WTC11 (cell line): ENCODE results near the gene PPP1R10. TPM values are rescaled to one million over a fixed set of nuclear protein-coding genes. Genes with fewer than 3 reads are reported as not detected.

ENCODE experiments used
- ATAC-seq: fragments of 200-7000 bp; cut with Tn5 transposase; 2 replicates; pipeline ENCODE4 v1.10.0; 2021; ENCODE audit warnings: mild to moderate bottlenecking, moderate library complexity
- CTCF ChIA-PET: fragments of 300-600 bp; sonication (Branson Sonifier 250); formaldehyde crosslinking; loops from one replicate; lab custom pipeline; 2021; ENCODE audit warnings: antibody characterized with exemption; lab: Charles Lee
- POLR2A ChIA-PET: fragments of 350-600 bp; sonication (Branson Sonifier 250); formaldehyde crosslinking; loops from one replicate; lab custom pipeline; 2021; ENCODE audit warnings: antibody characterized with exemption; lab: Charles Lee
- DNase-seq: peaks from one replicate; pipeline ENCODE4 v3.0.0; 2021; ENCODE audit warnings: low spot score
- H3K27ac Mint-ChIP-seq: 2 replicates; pipeline ENCODE4 v1.8.0; 2021; ENCODE audit warnings: mixed read lengths
- H3K27me3 Mint-ChIP-seq: 2 replicates; pipeline ENCODE4 v1.8.0; 2021; ENCODE audit warnings: low read depth, mild to moderate bottlenecking, moderate library complexity, mixed read lengths
- H3K36me3 Mint-ChIP-seq: 2 replicates; pipeline ENCODE4 v1.8.0; 2021; ENCODE audit warnings: mixed read lengths
- H3K4me1 Mint-ChIP-seq: 2 replicates; pipeline ENCODE4 v1.8.0; 2022; ENCODE audit warnings: mixed read lengths
- H3K4me3 Mint-ChIP-seq: 2 replicates; pipeline ENCODE4 v1.8.0; 2021; ENCODE audit warnings: mild to moderate bottlenecking, moderate library complexity, mixed read lengths
- H3K9me3 Mint-ChIP-seq: 2 replicates; pipeline ENCODE4 v1.8.0; 2021; ENCODE audit warnings: mixed read lengths
- CBFB ChIP-seq: sonication (generic); formaldehyde crosslinking; IDR thresholded peaks from 2 replicates; pipeline ENCODE4 v1.8.1; 2022; ENCODE audit warnings: mild to moderate bottlenecking, low read depth, missing genetic modification reagents
- CREB1 ChIP-seq: sonication (generic); formaldehyde crosslinking; IDR thresholded peaks from 2 replicates; pipeline ENCODE4 v1.8.0; 2023; ENCODE audit warnings: mild to moderate bottlenecking, missing genetic modification reagents
- EMX1 ChIP-seq: fragments of 250-450 bp; sonication (Bioruptor Pico); IDR thresholded peaks from 2 replicates; pipeline ENCODE4 v1.8.0; 2021; ENCODE audit warnings: mild to moderate bottlenecking
- FOXJ3 ChIP-seq: sonication (generic); formaldehyde crosslinking; IDR thresholded peaks from 2 replicates; pipeline ENCODE4 v1.9.0; 2021; ENCODE audit warnings: missing genetic modification reagents, mild to moderate bottlenecking, borderline replicate concordance
- FOXK1 ChIP-seq: sonication (generic); formaldehyde crosslinking; IDR thresholded peaks from 2 replicates; pipeline ENCODE4 v1.8.0; 2022; ENCODE audit warnings: mild to moderate bottlenecking, moderate library complexity, missing genetic modification reagents
- FOXP1 ChIP-seq: sonication (generic); formaldehyde crosslinking; IDR thresholded peaks from 2 replicates; pipeline ENCODE4 v1.8.0; 2022; ENCODE audit warnings: missing genetic modification reagents, mild to moderate bottlenecking, moderate library complexity, borderline replicate concordance
- GRHL2 ChIP-seq: fragments of 250-450 bp; sonication (Bioruptor Pico); IDR thresholded peaks from 2 replicates; pipeline ENCODE4 v1.8.0; 2022; ENCODE audit warnings: mild to moderate bottlenecking, moderate library complexity; ENCODE audit not compliant: insufficient replicate concordance, severe bottlenecking
- NR1H2 ChIP-seq: sonication (generic); formaldehyde crosslinking; IDR thresholded peaks from 2 replicates; pipeline ENCODE4 v1.9.0; 2021; ENCODE audit warnings: mild to moderate bottlenecking, moderate library complexity, missing genetic modification reagents
- PRRX2 ChIP-seq: fragments of 250-450 bp; sonication (Bioruptor Pico); IDR thresholded peaks from 2 replicates; pipeline ENCODE4 v1.8.0; 2021; ENCODE audit warnings: mild to moderate bottlenecking
- TEAD4 ChIP-seq: sonication (generic); formaldehyde crosslinking; IDR thresholded peaks from 2 replicates; pipeline ENCODE4 v1.8.0; 2022; ENCODE audit warnings: mild to moderate bottlenecking, missing genetic modification reagents
- ZNF416 ChIP-seq: fragments of 250-450 bp; sonication (Bioruptor Pico); IDR thresholded peaks from 2 replicates; pipeline ENCODE4 v1.9.0; 2021; ENCODE audit warnings: mild to moderate bottlenecking, inconsistent platforms
- ZNF671 ChIP-seq: fragments of 250-450 bp; sonication (Bioruptor Pico); IDR thresholded peaks from 2 replicates; pipeline ENCODE4 v1.8.0; 2021; ENCODE audit warnings: mild to moderate bottlenecking
- total RNA-seq: library from RNA; stranded (reverse); gene quantifications from 3 replicates; pipeline ENCODE4 v1.2.3, GENCODE V29; 2021
- TF ChIP-seq, protein P1 (sequence below): sonication (generic); formaldehyde crosslinking; IDR thresholded peaks from 2 replicates; pipeline ENCODE4 v1.8.1; 2023; ENCODE audit warnings: mild to moderate bottlenecking, missing genetic modification reagents
- TF ChIP-seq, protein P2 (sequence below): sonication (generic); formaldehyde crosslinking; IDR thresholded peaks from 2 replicates; pipeline ENCODE4 v1.8.0; 2022; ENCODE audit warnings: mild to moderate bottlenecking, missing genetic modification reagents
- TF ChIP-seq, protein P3 (sequence below): sonication (generic); formaldehyde crosslinking; IDR thresholded peaks from 2 replicates; pipeline ENCODE4 v1.8.1; 2023; ENCODE audit warnings: mild to moderate bottlenecking, missing genetic modification reagents, borderline replicate concordance
- TF ChIP-seq, protein P4 (sequence below): sonication (generic); formaldehyde crosslinking; IDR thresholded peaks from 2 replicates; pipeline ENCODE4 v1.8.1; 2023; ENCODE audit warnings: mild to moderate bottlenecking, missing genetic modification reagents, moderate library complexity
- TF ChIP-seq, protein P5 (sequence below): fragments of 250-450 bp; sonication (Bioruptor Pico); conservative IDR thresholded peaks from 2 replicates; pipeline ENCODE4 v1.9.0; 2021; ENCODE audit warnings: mild to moderate bottlenecking
- TF ChIP-seq, protein P6 (sequence below): sonication (generic); formaldehyde crosslinking; IDR thresholded peaks from 2 replicates; pipeline ENCODE4 v1.8.0; 2022; ENCODE audit warnings: mild to moderate bottlenecking, missing genetic modification reagents
- TF ChIP-seq, protein P7 (sequence below): sonication (generic); formaldehyde crosslinking; IDR thresholded peaks from 2 replicates; pipeline ENCODE4 v1.8.0; 2022; ENCODE audit warnings: mild to moderate bottlenecking, missing genetic modification reagents
- TF ChIP-seq, protein P8 (sequence below): fragments of 250-450 bp; sonication (Bioruptor Pico); IDR thresholded peaks from 2 replicates; pipeline ENCODE4 v1.8.0; 2021; ENCODE audit warnings: mild to moderate bottlenecking

The PPP1R10 gene
- total RNA-seq, 1 experiment from 2014 or later = 83.1 TPM

DNA sequence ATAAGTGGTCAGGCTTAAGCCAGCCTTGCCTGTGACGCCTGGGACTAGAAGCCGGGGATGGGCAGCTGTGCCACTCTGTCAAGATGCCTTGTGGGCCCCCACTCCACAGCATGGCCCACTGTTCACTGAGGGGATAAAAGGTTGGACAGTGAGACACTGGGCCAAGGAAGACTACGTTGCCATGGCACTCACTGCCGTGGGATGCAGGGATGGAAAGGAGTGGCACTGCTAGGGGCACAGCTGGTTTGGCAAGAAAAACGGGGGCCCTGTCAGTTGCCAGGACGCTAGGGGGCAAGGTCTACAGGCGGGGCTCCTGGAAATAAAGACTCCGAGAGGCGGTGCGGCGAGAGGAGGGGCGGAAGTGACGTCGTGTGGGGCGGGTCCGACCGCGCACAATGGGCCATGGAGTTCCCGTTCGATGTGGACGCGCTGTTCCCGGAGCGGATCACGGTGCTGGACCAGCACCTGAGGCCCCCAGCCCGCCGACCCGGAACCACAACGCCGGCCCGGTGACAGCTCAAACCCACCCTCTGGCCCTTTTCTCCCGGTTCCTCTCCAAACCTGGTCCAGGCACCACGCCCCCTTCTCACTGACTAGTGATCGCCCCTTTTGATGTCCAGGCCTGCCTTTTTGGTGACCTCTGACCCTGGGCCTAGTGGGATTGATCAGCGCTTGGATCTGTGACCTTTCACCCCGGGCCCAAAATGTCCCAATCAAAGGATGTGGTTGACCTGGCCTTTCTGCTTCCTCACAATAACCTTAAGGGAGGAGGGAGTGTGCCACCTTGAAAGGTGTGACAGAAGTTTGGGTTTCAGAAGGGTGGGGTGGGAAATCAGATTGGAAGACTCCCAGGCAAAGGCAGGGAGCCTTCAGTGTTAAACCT lies 9.7 kb upstream of the PPP1R10 start, which contains the start of gene ATAT1:
ATAT1 (plus strand) TSS at position 391 of the 883 bp plus-strand sequence.
- Mint-ChIP-seq H3K9me3 (no peaks in the 10 kb centered on the region), H3K27ac (peak within 1 kb of the TSS; percentile 94), H3K4me1 (peaks cover 14% of the 10 kb centered on the region), H3K27me3 (no peaks in the 10 kb centered on the region), H3K36me3 (peaks cover 64% of the 10 kb centered on the region), H3K4me3 (peak within 1 kb of the TSS; percentile 89)
- ChIA-PET POLR2A (interaction anchor here (1.2 kb wide), 1 partner anchor 12 kb away, joined by 7 read pairs; no protein-coding TSS in a partner anchor), CTCF (interaction anchor here (0.6 to 1.4 kb wide), 7 partner anchors 9 to 104 kb away, joined by 3 to 6 read pairs (median 4); partner anchors contain the start of genes DHX16, MRPS18B and PPP1R10)
- ATAC-seq (peak; percentile 97), DNase-seq (peak; percentile 88)
- TF ChIP-seq, protein P1, sequence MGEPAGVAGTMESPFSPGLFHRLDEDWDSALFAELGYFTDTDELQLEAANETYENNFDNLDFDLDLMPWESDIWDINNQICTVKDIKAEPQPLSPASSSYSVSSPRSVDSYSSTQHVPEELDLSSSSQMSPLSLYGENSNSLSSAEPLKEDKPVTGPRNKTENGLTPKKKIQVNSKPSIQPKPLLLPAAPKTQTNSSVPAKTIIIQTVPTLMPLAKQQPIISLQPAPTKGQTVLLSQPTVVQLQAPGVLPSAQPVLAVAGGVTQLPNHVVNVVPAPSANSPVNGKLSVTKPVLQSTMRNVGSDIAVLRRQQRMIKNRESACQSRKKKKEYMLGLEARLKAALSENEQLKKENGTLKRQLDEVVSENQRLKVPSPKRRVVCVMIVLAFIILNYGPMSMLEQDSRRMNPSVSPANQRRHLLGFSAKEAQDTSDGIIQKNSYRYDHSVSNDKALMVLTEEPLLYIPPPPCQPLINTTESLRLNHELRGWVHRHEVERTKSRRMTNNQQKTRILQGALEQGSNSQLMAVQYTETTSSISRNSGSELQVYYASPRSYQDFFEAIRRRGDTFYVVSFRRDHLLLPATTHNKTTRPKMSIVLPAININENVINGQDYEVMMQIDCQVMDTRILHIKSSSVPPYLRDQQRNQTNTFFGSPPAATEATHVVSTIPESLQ (CRISPR knock-in tag) = no peak
- TF ChIP-seq, protein P2, sequence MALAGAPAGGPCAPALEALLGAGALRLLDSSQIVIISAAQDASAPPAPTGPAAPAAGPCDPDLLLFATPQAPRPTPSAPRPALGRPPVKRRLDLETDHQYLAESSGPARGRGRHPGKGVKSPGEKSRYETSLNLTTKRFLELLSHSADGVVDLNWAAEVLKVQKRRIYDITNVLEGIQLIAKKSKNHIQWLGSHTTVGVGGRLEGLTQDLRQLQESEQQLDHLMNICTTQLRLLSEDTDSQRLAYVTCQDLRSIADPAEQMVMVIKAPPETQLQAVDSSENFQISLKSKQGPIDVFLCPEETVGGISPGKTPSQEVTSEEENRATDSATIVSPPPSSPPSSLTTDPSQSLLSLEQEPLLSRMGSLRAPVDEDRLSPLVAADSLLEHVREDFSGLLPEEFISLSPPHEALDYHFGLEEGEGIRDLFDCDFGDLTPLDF (CRISPR knock-in tag) = no peak; the same call in 1 of the 2 replicates
- TF ChIP-seq TEAD4 (CRISPR knock-in tag) (no peak), CBFB (CRISPR knock-in tag) (no peak), FOXP1 (CRISPR knock-in tag) (peak; percentile 67; the same call in 1 of the 2 replicates), PRRX2 (CRISPR knock-in tag) (peak; percentile 85), FOXJ3 (no peak), CREB1 (CRISPR knock-in tag) (0 out of 2 replicates have a peak, but pooled peaks have one; percentile 67), ZNF416 (CRISPR knock-in tag) (0 out of 2 replicates have a peak, but pooled peaks have one; percentile 21), NR1H2 (CRISPR knock-in tag) (no peak), FOXK1 (CRISPR knock-in tag) (peak; percentile 78), GRHL2 (CRISPR knock-in tag) (no peak), EMX1 (peak; percentile 89), ZNF671 (CRISPR knock-in tag) (0 out of 2 replicates have a peak, but pooled peaks have one; percentile 46)
- TF ChIP-seq, protein P3, sequence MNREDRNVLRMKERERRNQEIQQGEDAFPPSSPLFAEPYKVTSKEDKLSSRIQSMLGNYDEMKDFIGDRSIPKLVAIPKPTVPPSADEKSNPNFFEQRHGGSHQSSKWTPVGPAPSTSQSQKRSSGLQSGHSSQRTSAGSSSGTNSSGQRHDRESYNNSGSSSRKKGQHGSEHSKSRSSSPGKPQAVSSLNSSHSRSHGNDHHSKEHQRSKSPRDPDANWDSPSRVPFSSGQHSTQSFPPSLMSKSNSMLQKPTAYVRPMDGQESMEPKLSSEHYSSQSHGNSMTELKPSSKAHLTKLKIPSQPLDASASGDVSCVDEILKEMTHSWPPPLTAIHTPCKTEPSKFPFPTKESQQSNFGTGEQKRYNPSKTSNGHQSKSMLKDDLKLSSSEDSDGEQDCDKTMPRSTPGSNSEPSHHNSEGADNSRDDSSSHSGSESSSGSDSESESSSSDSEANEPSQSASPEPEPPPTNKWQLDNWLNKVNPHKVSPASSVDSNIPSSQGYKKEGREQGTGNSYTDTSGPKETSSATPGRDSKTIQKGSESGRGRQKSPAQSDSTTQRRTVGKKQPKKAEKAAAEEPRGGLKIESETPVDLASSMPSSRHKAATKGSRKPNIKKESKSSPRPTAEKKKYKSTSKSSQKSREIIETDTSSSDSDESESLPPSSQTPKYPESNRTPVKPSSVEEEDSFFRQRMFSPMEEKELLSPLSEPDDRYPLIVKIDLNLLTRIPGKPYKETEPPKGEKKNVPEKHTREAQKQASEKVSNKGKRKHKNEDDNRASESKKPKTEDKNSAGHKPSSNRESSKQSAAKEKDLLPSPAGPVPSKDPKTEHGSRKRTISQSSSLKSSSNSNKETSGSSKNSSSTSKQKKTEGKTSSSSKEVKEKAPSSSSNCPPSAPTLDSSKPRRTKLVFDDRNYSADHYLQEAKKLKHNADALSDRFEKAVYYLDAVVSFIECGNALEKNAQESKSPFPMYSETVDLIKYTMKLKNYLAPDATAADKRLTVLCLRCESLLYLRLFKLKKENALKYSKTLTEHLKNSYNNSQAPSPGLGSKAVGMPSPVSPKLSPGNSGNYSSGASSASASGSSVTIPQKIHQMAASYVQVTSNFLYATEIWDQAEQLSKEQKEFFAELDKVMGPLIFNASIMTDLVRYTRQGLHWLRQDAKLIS (CRISPR knock-in tag) = no peak
- TF ChIP-seq, protein P4, sequence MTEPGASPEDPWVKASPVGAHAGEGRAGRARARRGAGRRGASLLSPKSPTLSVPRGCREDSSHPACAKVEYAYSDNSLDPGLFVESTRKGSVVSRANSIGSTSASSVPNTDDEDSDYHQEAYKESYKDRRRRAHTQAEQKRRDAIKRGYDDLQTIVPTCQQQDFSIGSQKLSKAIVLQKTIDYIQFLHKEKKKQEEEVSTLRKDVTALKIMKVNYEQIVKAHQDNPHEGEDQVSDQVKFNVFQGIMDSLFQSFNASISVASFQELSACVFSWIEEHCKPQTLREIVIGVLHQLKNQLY (CRISPR knock-in tag) = no peak
- TF ChIP-seq, protein P5, sequence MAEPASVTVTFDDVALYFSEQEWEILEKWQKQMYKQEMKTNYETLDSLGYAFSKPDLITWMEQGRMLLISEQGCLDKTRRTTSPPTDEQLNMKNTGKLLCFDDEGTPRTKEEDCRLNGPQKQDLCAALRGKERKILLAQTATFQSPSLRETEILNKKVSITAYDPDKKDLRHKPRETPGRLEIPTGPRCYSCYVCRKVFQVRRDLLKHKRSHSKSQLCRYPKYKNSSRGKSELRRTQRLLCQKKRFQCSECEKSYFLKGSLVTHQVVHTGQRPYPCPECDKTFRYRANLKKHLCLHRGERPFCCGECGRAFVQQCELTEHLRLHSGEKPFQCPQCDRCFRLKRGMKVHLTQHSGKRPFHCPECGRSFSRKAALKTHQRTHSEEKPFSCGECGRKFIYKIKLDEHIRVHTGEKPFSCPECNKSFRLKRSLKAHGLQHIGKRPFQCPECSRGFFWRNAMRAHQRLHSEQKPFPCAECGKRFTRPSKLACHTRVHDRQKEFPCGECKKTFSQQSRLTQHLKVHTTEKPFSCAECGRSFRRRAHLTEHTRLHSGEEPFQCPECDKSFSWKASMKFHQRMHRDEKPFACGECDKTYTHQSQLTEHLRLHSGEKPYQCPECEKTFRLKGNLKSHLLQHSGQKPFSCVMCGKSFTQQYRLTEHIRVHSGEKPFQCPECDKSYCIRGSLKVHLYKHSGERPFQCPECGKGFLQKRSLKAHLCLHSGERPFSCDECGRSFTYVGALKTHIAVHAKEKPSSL = peak; percentile 73
- TF ChIP-seq, protein P6, sequence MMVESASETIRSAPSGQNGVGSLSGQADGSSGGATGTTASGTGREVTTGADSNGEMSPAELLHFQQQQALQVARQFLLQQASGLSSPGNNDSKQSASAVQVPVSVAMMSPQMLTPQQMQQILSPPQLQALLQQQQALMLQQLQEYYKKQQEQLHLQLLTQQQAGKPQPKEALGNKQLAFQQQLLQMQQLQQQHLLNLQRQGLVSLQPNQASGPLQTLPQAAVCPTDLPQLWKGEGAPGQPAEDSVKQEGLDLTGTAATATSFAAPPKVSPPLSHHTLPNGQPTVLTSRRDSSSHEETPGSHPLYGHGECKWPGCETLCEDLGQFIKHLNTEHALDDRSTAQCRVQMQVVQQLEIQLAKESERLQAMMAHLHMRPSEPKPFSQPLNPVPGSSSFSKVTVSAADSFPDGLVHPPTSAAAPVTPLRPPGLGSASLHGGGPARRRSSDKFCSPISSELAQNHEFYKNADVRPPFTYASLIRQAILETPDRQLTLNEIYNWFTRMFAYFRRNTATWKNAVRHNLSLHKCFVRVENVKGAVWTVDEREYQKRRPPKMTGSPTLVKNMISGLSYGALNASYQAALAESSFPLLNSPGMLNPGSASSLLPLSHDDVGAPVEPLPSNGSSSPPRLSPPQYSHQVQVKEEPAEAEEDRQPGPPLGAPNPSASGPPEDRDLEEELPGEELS = peak; percentile 65
- TF ChIP-seq, protein P7, sequence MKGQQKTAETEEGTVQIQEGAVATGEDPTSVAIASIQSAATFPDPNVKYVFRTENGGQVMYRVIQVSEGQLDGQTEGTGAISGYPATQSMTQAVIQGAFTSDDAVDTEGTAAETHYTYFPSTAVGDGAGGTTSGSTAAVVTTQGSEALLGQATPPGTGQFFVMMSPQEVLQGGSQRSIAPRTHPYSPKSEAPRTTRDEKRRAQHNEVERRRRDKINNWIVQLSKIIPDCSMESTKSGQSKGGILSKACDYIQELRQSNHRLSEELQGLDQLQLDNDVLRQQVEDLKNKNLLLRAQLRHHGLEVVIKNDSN (CRISPR knock-in tag) = no peak
- TF ChIP-seq, protein P8, sequence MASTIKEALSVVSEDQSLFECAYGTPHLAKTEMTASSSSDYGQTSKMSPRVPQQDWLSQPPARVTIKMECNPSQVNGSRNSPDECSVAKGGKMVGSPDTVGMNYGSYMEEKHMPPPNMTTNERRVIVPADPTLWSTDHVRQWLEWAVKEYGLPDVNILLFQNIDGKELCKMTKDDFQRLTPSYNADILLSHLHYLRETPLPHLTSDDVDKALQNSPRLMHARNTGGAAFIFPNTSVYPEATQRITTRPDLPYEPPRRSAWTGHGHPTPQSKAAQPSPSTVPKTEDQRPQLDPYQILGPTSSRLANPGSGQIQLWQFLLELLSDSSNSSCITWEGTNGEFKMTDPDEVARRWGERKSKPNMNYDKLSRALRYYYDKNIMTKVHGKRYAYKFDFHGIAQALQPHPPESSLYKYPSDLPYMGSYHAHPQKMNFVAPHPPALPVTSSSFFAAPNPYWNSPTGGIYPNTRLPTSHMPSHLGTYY (CRISPR knock-in tag) = peak; percentile 70; the same call in 1 of the 2 replicates
